AML-193 (cell line): ENCODE data around the gene TRIM63.

Source experiments
- DNase-seq, 2 experiments: peaks; one replicate each; lab custom pipeline; 2025; lab: John Stamatoyannopoulos, UW

The TRIM63 gene

GRCh38 chr1:26016258-26016952 is 51.0 kb downstream of the TRIM63 start:
- no peak for DNase-seq

- peak; percentile 80 to 83 for DNase-seq
Observed at GRCh38 chr1:26015358-26015757, 52.1 kb downstream of the TRIM63 start.

GRCh38 chr1:26014179-26014578 is 53.3 kb downstream of the TRIM63 start:
- no peak for DNase-seq

GRCh38 chr1:26012864-26013263 is 54.6 kb downstream of the TRIM63 start:
- DNase-seq: no peak

- no peak for DNase-seq
Observed at GRCh38 chr1:26010825-26011224, 56.6 kb downstream of the TRIM63 start.

- DNase-seq: no peak
Observed at GRCh38 chr1:26009796-26010447, 57.5 kb downstream of the TRIM63 start.

- DNase-seq: no peak
Observed at GRCh38 chr1:26006710-26007109, 60.7 kb downstream of the TRIM63 start.

- DNase-seq: no peak
Observed at GRCh38 chr1:26005434-26006105, 61.9 kb downstream of the TRIM63 start.

GRCh38 chr1:26003756-26004155 is 63.7 kb downstream of the TRIM63 start:
- DNase-seq: no peak

- peak; percentile 4 to 10 for DNase-seq
Observed at GRCh38 chr1:26003262-26003661, 64.2 kb downstream of the TRIM63 start.
